ENCODE data around the gene SUOX. TPM values are rescaled to one million over a fixed set of nuclear protein-coding genes. Genes with fewer than 3 reads are reported as not detected.

SUOX gene
- total RNA-seq, 1 experiment from 2014 or later = 31.1 TPM

DNA sequence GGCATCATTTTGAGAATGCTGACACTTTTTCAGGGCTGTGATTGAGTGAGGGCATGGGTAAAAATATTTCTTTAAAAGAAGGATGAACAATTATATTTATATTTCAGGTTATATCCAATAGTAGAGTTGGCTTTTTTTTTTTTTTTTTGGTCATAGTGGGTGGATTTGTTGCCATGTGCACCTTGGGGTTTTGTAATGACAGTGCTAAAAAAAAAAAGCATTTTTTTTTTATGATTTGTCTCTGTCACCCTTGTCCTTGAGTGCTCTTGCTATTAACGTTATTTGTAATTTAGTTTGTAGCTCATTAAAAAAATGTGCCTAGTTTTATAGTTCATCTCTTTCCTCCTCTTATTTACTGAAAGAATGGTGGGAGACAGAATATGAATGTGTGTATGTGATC, 24.6 kb upstream of the SUOX start:
- Mint-ChIP-seq H3K27ac (ENCODE audit: unreplicated experiment) (no peak overlapping the region), H3K4me3 (ENCODE audit: low read depth, unreplicated experiment) (no peak overlapping the region), H3K36me3 (ENCODE audit: insufficient read depth, unreplicated experiment) (peaks cover 16% of the 10 kb centered on the region), H3K27me3 (ENCODE audit: unreplicated experiment) (no peaks in the 10 kb centered on the region), H3K4me1 (ENCODE audit: low read depth, unreplicated experiment) (peaks cover 18% of the 10 kb centered on the region), H3K9me3 (ENCODE audit: low read depth, unreplicated experiment) (no peaks in the 10 kb centered on the region)
- intact Hi-C loops (cut with micrococcal nuclease; ENCODE audit: unreplicated experiment) = loop anchor here (2.0 kb wide), 1 partner anchor 46 kb away; the partner anchor contains the start of gene PYM1
- CTCF ChIA-PET = no interaction called here
- TF ChIP-seq, protein P1, sequence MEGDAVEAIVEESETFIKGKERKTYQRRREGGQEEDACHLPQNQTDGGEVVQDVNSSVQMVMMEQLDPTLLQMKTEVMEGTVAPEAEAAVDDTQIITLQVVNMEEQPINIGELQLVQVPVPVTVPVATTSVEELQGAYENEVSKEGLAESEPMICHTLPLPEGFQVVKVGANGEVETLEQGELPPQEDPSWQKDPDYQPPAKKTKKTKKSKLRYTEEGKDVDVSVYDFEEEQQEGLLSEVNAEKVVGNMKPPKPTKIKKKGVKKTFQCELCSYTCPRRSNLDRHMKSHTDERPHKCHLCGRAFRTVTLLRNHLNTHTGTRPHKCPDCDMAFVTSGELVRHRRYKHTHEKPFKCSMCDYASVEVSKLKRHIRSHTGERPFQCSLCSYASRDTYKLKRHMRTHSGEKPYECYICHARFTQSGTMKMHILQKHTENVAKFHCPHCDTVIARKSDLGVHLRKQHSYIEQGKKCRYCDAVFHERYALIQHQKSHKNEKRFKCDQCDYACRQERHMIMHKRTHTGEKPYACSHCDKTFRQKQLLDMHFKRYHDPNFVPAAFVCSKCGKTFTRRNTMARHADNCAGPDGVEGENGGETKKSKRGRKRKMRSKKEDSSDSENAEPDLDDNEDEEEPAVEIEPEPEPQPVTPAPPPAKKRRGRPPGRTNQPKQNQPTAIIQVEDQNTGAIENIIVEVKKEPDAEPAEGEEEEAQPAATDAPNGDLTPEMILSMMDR (IDR thresholded peaks at IDR 0.05; ENCODE audit: unreplicated experiment) = no peak
- BruUV-seq (replicated peaks) = no TSS peak
- no peak for DNase-seq

DNA sequence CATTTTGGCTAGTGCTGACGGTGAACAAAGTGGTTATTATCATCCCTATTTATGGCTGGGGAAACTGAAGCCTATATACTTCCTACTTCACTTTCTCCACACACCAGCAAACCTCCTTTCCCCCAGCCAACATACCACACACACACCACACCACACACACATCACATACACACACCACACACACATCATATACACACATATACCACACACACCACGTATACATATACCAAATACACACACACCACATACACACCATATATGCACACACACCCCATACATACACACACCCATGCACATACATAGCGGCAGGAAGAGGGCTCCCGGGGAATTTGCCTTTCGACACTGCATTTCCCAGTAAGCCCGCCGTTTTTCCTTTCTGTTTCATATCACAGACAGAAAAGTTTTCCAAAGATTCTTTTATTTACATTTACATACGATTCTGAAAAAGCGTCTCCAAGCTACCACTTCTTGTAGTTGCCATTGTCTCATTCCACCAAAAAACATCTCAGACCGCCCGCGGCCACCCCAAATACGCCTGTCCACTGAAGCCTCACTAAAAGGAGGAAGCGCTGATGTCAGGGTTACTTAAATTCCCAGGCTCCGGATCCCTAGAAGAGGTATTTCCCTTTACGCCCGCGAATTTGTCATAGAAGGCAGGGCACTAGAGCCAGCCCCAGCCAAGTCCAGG, 24.0 kb upstream of the SUOX start:
- Mint-ChIP-seq H3K27ac (ENCODE audit: unreplicated experiment) (no peak overlapping the region), H3K9me3 (ENCODE audit: low read depth, unreplicated experiment) (no peaks in the 10 kb centered on the region), H3K36me3 (ENCODE audit: insufficient read depth, unreplicated experiment) (peaks cover 10% of the 10 kb centered on the region), H3K4me1 (ENCODE audit: low read depth, unreplicated experiment) (peaks cover 12% of the 10 kb centered on the region), H3K27me3 (ENCODE audit: unreplicated experiment) (no peaks in the 10 kb centered on the region), H3K4me3 (ENCODE audit: low read depth, unreplicated experiment) (no peak overlapping the region)
- DNase-seq = no peak
- TSS peak; percentile 92 for BruUV-seq (replicated peaks)
- CTCF ChIA-PET = interaction anchor here (0.6 to 2.2 kb wide), 17 partner anchors 11 to 291 kb away, joined by 3 to 25 read pairs (median 4); partner anchors contain the start of genes CD63, ORMDL2, PA2G4 and RDH5
- TF ChIP-seq, protein P1 (IDR thresholded peaks at IDR 0.05; ENCODE audit: unreplicated experiment) = no peak
- intact Hi-C loops (cut with micrococcal nuclease; ENCODE audit: unreplicated experiment) = loop anchor here (2.0 kb wide), 1 partner anchor 46 kb away; the partner anchor contains the start of gene PYM1

DNA sequence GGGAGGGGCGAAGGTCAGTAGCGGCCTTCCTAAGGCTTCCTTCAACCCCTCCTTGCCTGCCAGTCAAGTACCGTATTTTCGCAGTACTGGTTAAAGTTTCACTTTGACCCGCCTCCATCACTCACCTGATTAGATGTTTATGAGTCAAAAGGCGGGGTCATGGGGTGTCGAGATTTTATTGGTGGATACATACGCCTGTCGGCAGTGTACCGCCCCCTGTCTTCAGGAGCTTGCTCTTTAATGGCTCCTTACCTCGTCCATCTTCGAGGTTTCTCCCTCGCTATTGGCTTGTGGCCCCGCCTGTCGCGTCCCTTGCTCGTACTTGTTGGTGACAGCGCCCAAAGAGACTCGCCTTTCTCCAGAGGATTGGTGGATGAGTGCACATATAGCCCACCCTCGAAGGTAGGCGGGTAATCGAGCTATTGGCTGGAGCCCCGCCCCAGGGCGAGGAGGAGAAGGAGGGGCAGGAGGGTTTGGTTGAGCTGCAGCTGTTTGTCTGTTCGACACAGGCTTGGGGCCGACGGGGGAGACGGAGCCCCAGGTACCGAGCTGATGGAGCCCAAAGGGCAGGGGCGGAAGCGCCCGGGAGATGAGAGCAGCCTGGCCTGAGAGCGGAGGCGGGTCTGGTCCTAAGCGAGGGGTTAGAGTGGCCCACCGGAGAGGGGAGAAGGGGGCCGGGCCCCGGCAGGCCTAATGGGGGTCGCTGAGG, 23.3 kb upstream of the SUOX start, which contains the start of gene RAB5B:
TSS of gene RAB5B (plus strand) at position 480 of the 709 bp plus-strand sequence. CDS start 12,883 bp downstream, outside the sequence.
- no TSS peak for BruUV-seq (replicated peaks)
- intact Hi-C loops (cut with micrococcal nuclease; ENCODE audit: unreplicated experiment) = loop anchor here (2.0 kb wide), 1 partner anchor 47 kb away; the partner anchor contains the start of gene PYM1
- CTCF ChIA-PET = interaction anchor here (0.6 to 2.2 kb wide), 24 partner anchors 10 to 1616 kb away, joined by 3 to 25 read pairs (median 4); partner anchors contain the start of genes CD63, DGKA, ORMDL2 and PA2G4

DNA sequence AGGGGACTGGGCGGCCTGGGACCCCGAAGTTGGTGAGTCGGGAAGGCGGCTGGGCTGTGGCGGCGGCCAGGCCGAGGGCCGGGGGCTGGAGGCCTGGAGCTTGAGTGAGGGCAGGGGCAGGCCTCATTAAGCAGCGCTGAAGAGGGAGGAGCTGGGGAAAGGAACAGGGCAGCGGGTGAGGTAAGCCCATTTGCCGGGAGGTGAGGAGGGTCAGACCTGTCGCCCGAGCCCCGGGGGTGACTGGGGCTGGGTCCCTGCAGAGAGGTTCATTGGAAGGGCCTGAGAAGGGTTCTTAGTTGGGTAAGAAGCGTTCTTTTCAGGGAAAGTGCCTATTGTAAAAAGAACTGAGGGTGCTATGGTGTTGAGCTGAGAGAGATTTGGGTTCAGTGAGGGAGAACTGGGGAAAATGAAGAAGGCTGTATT, 22.8 kb upstream of the SUOX start:
- H3K27ac Mint-ChIP-seq (ENCODE audit: unreplicated experiment) = no peak overlapping the region
- intact Hi-C loops (cut with micrococcal nuclease; ENCODE audit: unreplicated experiment) = no loop called here
- H3K4me1 Mint-ChIP-seq (ENCODE audit: low read depth, unreplicated experiment) = peaks cover 20% of the 10 kb centered on the region
- peaks cover 16% of the 10 kb centered on the region for H3K36me3 Mint-ChIP-seq (ENCODE audit: insufficient read depth, unreplicated experiment)
- H3K4me3 Mint-ChIP-seq (ENCODE audit: low read depth, unreplicated experiment) = no peak overlapping the region
- BruUV-seq (replicated peaks) = no TSS peak
- CTCF ChIA-PET = interaction anchor here (0.6 to 2.2 kb wide), 24 partner anchors 10 to 1615 kb away, joined by 3 to 25 read pairs (median 4); partner anchors contain the start of genes DGKA, ORMDL2, PA2G4 and RDH5
- TF ChIP-seq, protein P1 (IDR thresholded peaks at IDR 0.05; ENCODE audit: unreplicated experiment) = no peak
- DNase-seq = peak; percentile 56
- no peaks in the 10 kb centered on the region for H3K27me3 Mint-ChIP-seq (ENCODE audit: unreplicated experiment)
- H3K9me3 Mint-ChIP-seq (ENCODE audit: low read depth, unreplicated experiment) = no peaks in the 10 kb centered on the region

More for the DNA sequence above, 23.3 kb upstream of the SUOX start, which contains the start of gene RAB5B:
- Mint-ChIP-seq H3K36me3 (ENCODE audit: insufficient read depth, unreplicated experiment) (peaks cover 16% of the 10 kb centered on the region), H3K27ac (ENCODE audit: unreplicated experiment) (no peak within 1 kb of the TSS), H3K27me3 (ENCODE audit: unreplicated experiment) (no peaks in the 10 kb centered on the region), H3K4me3 (ENCODE audit: low read depth, unreplicated experiment) (no peak within 1 kb of the TSS), H3K9me3 (ENCODE audit: low read depth, unreplicated experiment) (no peaks in the 10 kb centered on the region), H3K4me1 (ENCODE audit: low read depth, unreplicated experiment) (peaks cover 15% of the 10 kb centered on the region)
- DNase-seq = peak; percentile 99
- TF ChIP-seq, protein P1 (IDR thresholded peaks at IDR 0.05; ENCODE audit: unreplicated experiment) = peak; percentile 14
